ENCODE measurements around the gene KCNAB1.

The KCNAB1 gene

GRCh38 chr3:156493887-156494286 lies 373.5 kb downstream of the KCNAB1 start:
- TF ChIP-seq, protein P1, sequence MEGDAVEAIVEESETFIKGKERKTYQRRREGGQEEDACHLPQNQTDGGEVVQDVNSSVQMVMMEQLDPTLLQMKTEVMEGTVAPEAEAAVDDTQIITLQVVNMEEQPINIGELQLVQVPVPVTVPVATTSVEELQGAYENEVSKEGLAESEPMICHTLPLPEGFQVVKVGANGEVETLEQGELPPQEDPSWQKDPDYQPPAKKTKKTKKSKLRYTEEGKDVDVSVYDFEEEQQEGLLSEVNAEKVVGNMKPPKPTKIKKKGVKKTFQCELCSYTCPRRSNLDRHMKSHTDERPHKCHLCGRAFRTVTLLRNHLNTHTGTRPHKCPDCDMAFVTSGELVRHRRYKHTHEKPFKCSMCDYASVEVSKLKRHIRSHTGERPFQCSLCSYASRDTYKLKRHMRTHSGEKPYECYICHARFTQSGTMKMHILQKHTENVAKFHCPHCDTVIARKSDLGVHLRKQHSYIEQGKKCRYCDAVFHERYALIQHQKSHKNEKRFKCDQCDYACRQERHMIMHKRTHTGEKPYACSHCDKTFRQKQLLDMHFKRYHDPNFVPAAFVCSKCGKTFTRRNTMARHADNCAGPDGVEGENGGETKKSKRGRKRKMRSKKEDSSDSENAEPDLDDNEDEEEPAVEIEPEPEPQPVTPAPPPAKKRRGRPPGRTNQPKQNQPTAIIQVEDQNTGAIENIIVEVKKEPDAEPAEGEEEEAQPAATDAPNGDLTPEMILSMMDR (IDR thresholded peaks at IDR 0.05): no peak

DNA sequence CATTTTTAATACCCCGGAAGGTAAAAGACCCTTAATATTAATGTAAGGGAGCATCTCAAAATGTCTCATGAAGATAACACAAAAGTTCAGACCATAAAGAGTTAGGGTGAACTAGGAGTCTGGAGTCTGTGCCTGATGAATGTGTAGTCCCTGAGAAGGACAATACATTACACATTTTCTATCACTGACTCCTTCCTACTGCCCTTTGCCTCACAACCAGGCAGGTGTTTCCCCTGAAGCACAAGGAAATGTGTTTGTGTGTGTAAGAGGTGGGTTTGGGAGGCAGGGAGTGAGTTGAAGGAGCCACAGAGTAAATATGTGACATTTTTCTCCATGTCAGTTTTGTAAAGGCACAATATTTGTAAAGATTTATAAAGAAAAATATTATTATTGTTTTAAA lies 375.4 kb downstream of the KCNAB1 start:
- TF ChIP-seq, protein P1 (IDR thresholded peaks at IDR 0.05): no peak

GRCh38 chr3:156497326-156497725 lies 376.9 kb downstream of the KCNAB1 start:
- TF ChIP-seq, protein P1 (IDR thresholded peaks at IDR 0.05): no peak

GRCh38 chr3:156498307-156498706 lies 377.9 kb downstream of the KCNAB1 start:
- TF ChIP-seq, protein P1 (IDR thresholded peaks at IDR 0.05): no peak

GRCh38 chr3:156507285-156507684 lies 386.9 kb downstream of the KCNAB1 start:
- TF ChIP-seq, protein P1 (IDR thresholded peaks at IDR 0.05): no peak

GRCh38 chr3:156509189-156510174 lies 389.1 kb downstream of the KCNAB1 start:
- TF ChIP-seq, protein P1 (IDR thresholded peaks at IDR 0.05): peak; percentile 59

GRCh38 chr3:156511987-156512677 lies 391.8 kb downstream of the KCNAB1 start:
- TF ChIP-seq, protein P1 (IDR thresholded peaks at IDR 0.05): no peak
